LNCAP (cell line): ENCODE measurements around the gene UBA52.

Source experiments
- CTCF ChIP-seq: fragments of 450-650 bp; IDR thresholded peaks from 2 replicates; pipeline ENCODE4 v1.5.1; 2017; ENCODE audit warnings: mild to moderate bottlenecking

Gene UBA52

GRCh38 chr19:18562086-18562485 is 9.6 kb upstream of the UBA52 start:
- TF ChIP-seq CTCF, result no peak

- no peak for TF ChIP-seq CTCF
These were observed 4.7 kb upstream of the UBA52 start for GRCh38 chr19:18566953-18567352.

- TF ChIP-seq CTCF, result no peak
These were observed 3.3 kb upstream of the UBA52 start for GRCh38 chr19:18568367-18568766.

- no peak for TF ChIP-seq CTCF
These were observed 3.1 kb downstream of the UBA52 start for GRCh38 chr19:18574691-18575291.

GRCh38 chr19:18576383-18576782 is 4.7 kb downstream of the UBA52 start:
- TF ChIP-seq CTCF, result no peak

GRCh38 chr19:18577365-18577914 is 5.8 kb downstream of the UBA52 start:
- no peak for TF ChIP-seq CTCF

GRCh38 chr19:18580311-18580710 is 8.7 kb downstream of the UBA52 start:
- TF ChIP-seq CTCF, result no peak

GRCh38 chr19:18586306-18586705 is 14.6 kb downstream of the UBA52 start:
- no peak for TF ChIP-seq CTCF
